GM12878 (cell line): ENCODE measurements around the gene MN1. TPM values are rescaled to one million over a fixed set of nuclear protein-coding genes. Genes with fewer than 3 reads are reported as not detected.

ENCODE experiments used
- ATAC-seq: fragments of 200-7000 bp; cut with Tn5 transposase; 3 replicates; pipeline ENCODE4 v1.9.1; 2020; ENCODE audit warnings: mild to moderate bottlenecking, moderate library complexity
- BruUV-seq: library from RNA; stranded (reverse); fragments of 400-500 nt; replicated peaks from 2 replicates; lab custom pipeline; 2021; lab: Mats Ljungman, UMichigan
- CTCF ChIA-PET: fragments of 300-600 bp; sonication (Branson Sonifier 250); formaldehyde crosslinking; extraction: SDS; loops from one replicate; lab custom pipeline; 2021; ENCODE audit warnings: inconsistent platforms; lab: Yijun Ruan, JAX
- POLR2A ChIA-PET: fragments of 350-600 bp; formaldehyde crosslinking; extraction: SDS; loops from one replicate; lab custom pipeline; 2021; ENCODE audit warnings: inconsistent platforms; lab: Charles Lee
- RAD21 ChIA-PET: fragments of 300-600 bp; sonication (Branson Sonifier 250); formaldehyde crosslinking; loops from one replicate; lab custom pipeline; 2023; ENCODE audit warnings: antibody characterized with exemption; ENCODE audit not compliant: unreplicated experiment; lab: Charles Lee
- SMC1A ChIA-PET: fragments of 300-600 bp; sonication (Branson Sonifier 250); formaldehyde crosslinking; loops from one replicate; lab custom pipeline; 2023; ENCODE audit not compliant: unreplicated experiment, uncharacterized antibody; lab: Charles Lee
- DNase-seq: peaks from one replicate; pipeline ENCODE4 v3.0.0-alpha.2; 2011; ENCODE audit warnings: low read depth, low spot score
- FAIRE-seq: peaks from 3 replicates; lab custom pipeline; 2011; peaks lifted over from hg19 to GRCh38; lab: Jason Lieb, UNC
- H2AFZ ChIP-seq: 2 replicates; pipeline ENCODE4 v1.6.0; 2011; ENCODE audit warnings: low read depth, low read length, control low read depth; ENCODE audit not compliant: control insufficient read depth
- H3K27ac ChIP-seq: 2 replicates; pipeline ENCODE4 v1.5.1; 2011; ENCODE audit warnings: control low read depth; ENCODE audit not compliant: control insufficient read depth, insufficient read depth
- H3K27me3 ChIP-seq, 2 experiments: replicated peaks in 1 of 2; 2 replicates each; pipeline versions ENCODE4 v1.6.0 to v1.6.1; 2011; ENCODE audit warnings: low read length in 1 of 2; ENCODE audit not compliant: control insufficient read depth in 2 of 2, insufficient read depth in 2 of 2
- H3K36me3 ChIP-seq, 2 experiments: 2 replicates each; pipeline ENCODE4 v1.5.1; 2011; ENCODE audit warnings: low read length in 1 of 2; ENCODE audit not compliant: control insufficient read depth in 2 of 2, insufficient read depth in 2 of 2
- H3K4me1 ChIP-seq: 2 replicates; pipeline ENCODE4 v1.6.1; 2011; ENCODE audit warnings: mild to moderate bottlenecking, low read length, moderate library complexity, mixed read lengths; ENCODE audit not compliant: control insufficient read depth, insufficient read depth
- H3K4me2 ChIP-seq: 2 replicates; pipeline ENCODE4 v1.6.0; 2011; ENCODE audit warnings: control low read depth; ENCODE audit not compliant: control insufficient read depth, insufficient read depth
- H3K4me3 ChIP-seq: fragments of 200-600 bp; sonication (generic); 2 replicates; pipeline ENCODE4 v1.5.1; 2016
- H3K79me2 ChIP-seq: 2 replicates; pipeline ENCODE4 v1.6.0; 2011; ENCODE audit warnings: low read length; ENCODE audit not compliant: control insufficient read depth, insufficient read depth
- H3K9ac ChIP-seq: 2 replicates; pipeline ENCODE4 v1.8.0; 2011; ENCODE audit warnings: low read length, control low read depth, mixed read lengths; ENCODE audit not compliant: control insufficient read depth, insufficient read depth
- H3K9me3 ChIP-seq: replicated peaks from 3 replicates; pipeline ENCODE4 v1.5.1; 2011; ENCODE audit warnings: mild to moderate bottlenecking, low read length; ENCODE audit not compliant: control insufficient read depth, insufficient read depth
- H4K20me1 ChIP-seq: 2 replicates; pipeline ENCODE4 v1.6.0; 2011; ENCODE audit not compliant: control insufficient read depth, insufficient read depth
- CBX3 ChIP-seq: fragments of 200-600 bp; sonication (generic); IDR thresholded peaks from 2 replicates; pipeline ENCODE4 v1.6.1; 2016; ENCODE audit warnings: low read depth, borderline replicate concordance
- EP300 ChIP-seq, 2 experiments: fragments of 150-350 bp in 1 of 2; IDR thresholded peaks; 2 replicates each; pipeline ENCODE4 v1.6.1; 2011 to 2012; ENCODE audit warnings: low read depth in 2 of 2, low read length in 2 of 2, borderline replicate concordance in 1 of 2, improper control_type of control experiment in 1 of 2, inconsistent platforms in 1 of 2; ENCODE audit not compliant: control insufficient read depth in 1 of 2
- FOXM1 ChIP-seq: IDR thresholded peaks from 2 replicates; pipeline ENCODE4 v1.6.1; 2012; ENCODE audit warnings: low read depth, mild to moderate bottlenecking, inconsistent platforms, low read length, moderate library complexity
- GABPA ChIP-seq: IDR thresholded peaks from 2 replicates; pipeline ENCODE4 v1.6.1; 2014; ENCODE audit warnings: antibody characterized with exemption, low read depth, mild to moderate bottlenecking, inconsistent platforms
- MYC ChIP-seq: IDR thresholded peaks from 2 replicates; pipeline ENCODE4 v1.6.1; 2011; ENCODE audit warnings: mild to moderate bottlenecking, low read length, moderate library complexity, inconsistent platforms; ENCODE audit not compliant: insufficient read depth, insufficient replicate concordance, insufficient read length, severe bottlenecking
- NR2F1 ChIP-seq: fragments of 450-650 bp; conservative IDR thresholded peaks from 2 replicates; pipeline ENCODE4 v1.6.1; 2017; ENCODE audit warnings: mild to moderate bottlenecking
- RBBP5 ChIP-seq: fragments of 200-600 bp; sonication (generic); conservative IDR thresholded peaks from 2 replicates; pipeline ENCODE4 v1.6.1; 2016
- WGBS: methylation state at CpG from one replicate; pipeline ENCODE4 v1.1.6; 2016; ENCODE audit warnings: low lambda C conversion rate; ENCODE audit not compliant: insufficient replicate concordance, insufficient coverage; ENCODE audit errors: missing lambda C conversion rate; 5-methylcytosine and 5-hydroxymethylcytosine counted together
- in situ Hi-C: fragments of 300-500 bp; cut with MboI; formaldehyde crosslinking; loops from 9 replicates; pipeline ENCODE4 v1.14.3; 2018; ENCODE audit warnings: mixed read lengths
- intact Hi-C: fragments of 100-400 bp; cut with micrococcal nuclease; formaldehyde crosslinking; loops from one replicate; pipeline ENCODE4 v1.14.2; 2022; ENCODE audit not compliant: unreplicated experiment
- polyA plus RNA-seq, 11 experiments: library from polyadenylated mRNA; depleted of rRNA in 4 of 11; unstranded in 6 of 11; stranded (reverse) in 5 of 11; fragments of >200 nt; fragmentation: Nextera tagmentation in 4 of 11; fragmentation: Illumina TruSeq in 1 of 11; extraction: Ambion mirVana in 4 of 11; extraction: Trizol in 1 of 11; gene quantifications; 1 replicate in 1 of 11; 2 replicates in 10 of 11; pipeline versions ENCODE4 v1.2.1 to v1.2.3, GENCODE V29; 2011 to 2016; ENCODE audit warnings: inconsistent platforms in 2 of 11, missing spikeins in 2 of 11, low read depth in 1 of 11
- total RNA-seq, 4 experiments: library from RNA; depleted of rRNA in 3 of 4; stranded (reverse); fragments of >200 nt in 3 of 4; fragmentation: Illumina TruSeq in 1 of 4; extraction: Trizol in 1 of 4; gene quantifications; 2 replicates each; pipeline versions ENCODE4 v1.2.1 to v1.2.3, GENCODE V29; 2013 to 2021
- TF ChIP-seq, protein P1 (sequence below): fragments of 450-650 bp; IDR thresholded peaks from 2 replicates; pipeline ENCODE4 v1.6.1; 2017; ENCODE audit warnings: mild to moderate bottlenecking, moderate library complexity
- TF ChIP-seq, protein P2 (sequence below): IDR thresholded peaks from 2 replicates; pipeline ENCODE4 v1.6.1; 2012; ENCODE audit warnings: low read depth, low read length, improper control_type of control experiment
- TF ChIP-seq, protein P3 (sequence below): fragments of 150-350 bp; IDR thresholded peaks from 2 replicates; pipeline ENCODE4 v1.6.1; 2016; ENCODE audit warnings: low read depth, low read length
- TF ChIP-seq, protein P4 (sequence below): IDR thresholded peaks from 2 replicates; pipeline ENCODE4 v1.6.1; 2011; ENCODE audit warnings: low read depth, low read length, improper control_type of control experiment, borderline replicate concordance

The MN1 gene
- total and polyA plus RNA-seq, 10 of the 15 experiments (the other 5 are each of a cell fraction or from before 2014, with no cell fraction given), result under 0.01 to 0.24 (median 0.03) TPM; not detected in 3

DNA sequence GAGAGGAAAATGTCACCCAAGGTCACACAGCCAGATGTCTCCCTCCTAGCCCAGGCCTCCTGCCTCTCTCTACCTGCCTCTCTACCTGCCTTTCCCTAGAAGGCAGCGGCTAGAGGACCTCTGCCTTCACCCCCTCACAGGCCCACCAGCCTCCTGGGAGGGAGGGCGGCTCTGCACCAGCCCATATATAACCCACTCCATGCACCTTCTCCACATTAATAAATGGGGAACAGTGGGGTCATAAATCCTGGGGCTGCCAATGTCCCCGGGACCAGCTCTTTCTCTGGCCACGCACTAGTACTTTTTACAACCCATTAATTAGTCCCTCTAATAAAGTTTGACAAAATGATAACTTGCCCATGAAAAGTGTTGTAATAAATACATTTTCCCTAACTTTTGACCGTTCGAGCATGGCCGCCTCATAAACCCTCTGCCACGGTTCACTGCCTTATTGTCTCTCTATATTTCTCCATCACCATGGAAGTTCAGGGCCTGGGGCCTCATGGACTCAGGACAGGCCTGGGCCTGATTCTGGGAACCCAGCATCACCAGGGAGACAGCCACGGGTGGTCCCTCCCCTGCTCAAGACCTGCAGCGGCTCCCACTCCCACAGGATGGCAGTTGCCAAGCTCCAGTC lies 102.1 kb downstream of the MN1 start (continued):
- TF ChIP-seq, protein P1, sequence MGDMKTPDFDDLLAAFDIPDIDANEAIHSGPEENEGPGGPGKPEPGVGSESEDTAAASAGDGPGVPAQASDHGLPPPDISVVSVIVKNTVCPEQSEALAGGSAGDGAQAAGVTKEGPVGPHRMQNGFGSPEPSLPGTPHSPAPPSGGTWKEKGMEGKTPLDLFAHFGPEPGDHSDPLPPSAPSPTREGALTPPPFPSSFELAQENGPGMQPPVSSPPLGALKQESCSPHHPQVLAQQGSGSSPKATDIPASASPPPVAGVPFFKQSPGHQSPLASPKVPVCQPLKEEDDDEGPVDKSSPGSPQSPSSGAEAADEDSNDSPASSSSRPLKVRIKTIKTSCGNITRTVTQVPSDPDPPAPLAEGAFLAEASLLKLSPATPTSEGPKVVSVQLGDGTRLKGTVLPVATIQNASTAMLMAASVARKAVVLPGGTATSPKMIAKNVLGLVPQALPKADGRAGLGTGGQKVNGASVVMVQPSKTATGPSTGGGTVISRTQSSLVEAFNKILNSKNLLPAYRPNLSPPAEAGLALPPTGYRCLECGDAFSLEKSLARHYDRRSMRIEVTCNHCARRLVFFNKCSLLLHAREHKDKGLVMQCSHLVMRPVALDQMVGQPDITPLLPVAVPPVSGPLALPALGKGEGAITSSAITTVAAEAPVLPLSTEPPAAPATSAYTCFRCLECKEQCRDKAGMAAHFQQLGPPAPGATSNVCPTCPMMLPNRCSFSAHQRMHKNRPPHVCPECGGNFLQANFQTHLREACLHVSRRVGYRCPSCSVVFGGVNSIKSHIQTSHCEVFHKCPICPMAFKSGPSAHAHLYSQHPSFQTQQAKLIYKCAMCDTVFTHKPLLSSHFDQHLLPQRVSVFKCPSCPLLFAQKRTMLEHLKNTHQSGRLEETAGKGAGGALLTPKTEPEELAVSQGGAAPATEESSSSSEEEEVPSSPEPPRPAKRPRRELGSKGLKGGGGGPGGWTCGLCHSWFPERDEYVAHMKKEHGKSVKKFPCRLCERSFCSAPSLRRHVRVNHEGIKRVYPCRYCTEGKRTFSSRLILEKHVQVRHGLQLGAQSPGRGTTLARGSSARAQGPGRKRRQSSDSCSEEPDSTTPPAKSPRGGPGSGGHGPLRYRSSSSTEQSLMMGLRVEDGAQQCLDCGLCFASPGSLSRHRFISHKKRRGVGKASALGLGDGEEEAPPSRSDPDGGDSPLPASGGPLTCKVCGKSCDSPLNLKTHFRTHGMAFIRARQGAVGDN, result no peak
- TF ChIP-seq, all 136 proteins: peak for 0

DNA sequence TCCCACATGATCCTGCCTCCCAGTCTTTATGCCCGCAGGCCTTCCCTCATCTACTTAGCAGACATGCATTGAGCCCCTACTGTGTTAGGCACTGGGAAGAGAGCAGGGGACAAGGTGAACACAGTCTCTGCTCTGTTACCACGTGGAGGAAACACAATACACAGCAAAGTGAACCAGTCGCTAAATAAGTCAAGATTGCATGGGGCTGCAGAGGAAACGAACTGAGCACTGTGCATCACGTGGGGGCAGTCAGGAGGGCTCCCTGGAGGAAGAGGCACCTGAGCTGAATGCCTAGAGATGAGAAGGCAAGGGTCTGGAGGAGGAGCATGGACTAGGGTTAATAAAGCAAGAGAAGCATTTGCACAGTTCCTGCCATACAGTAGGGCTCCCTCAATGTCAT lies 102.7 kb downstream of the MN1 start:
- 24% methylated on average over 5 of the region's 5 CpGs for WGBS
- ATAC-seq, result no peak
- intact Hi-C loops, result no loop called here
- FAIRE-seq, result no peak
- H3K36me3 ChIP-seq, result no peaks in the 10 kb centered on the region
- H3K4me3 ChIP-seq, result no peak overlapping the region
- RAD21 ChIA-PET, result no interaction called here
- H3K27me3 ChIP-seq, result no peaks in the 10 kb centered on the region
- CTCF ChIA-PET, result no interaction called here
- H3K4me2 ChIP-seq, result no peak overlapping the region
- no peaks in the 10 kb centered on the region; the same call in 2 of the 3 replicates for H3K9me3 ChIP-seq
- in situ Hi-C loops, result no loop called here
- H2AFZ ChIP-seq, result no peak overlapping the region
- no peak overlapping the region for H3K27ac ChIP-seq
- SMC1A ChIA-PET, result no interaction called here
- DNase-seq, result no peak
- no TSS peak for BruUV-seq
- H3K79me2 ChIP-seq, result no peaks in the 10 kb centered on the region
- POLR2A ChIA-PET, result no interaction called here
- no peak overlapping the region for H3K9ac ChIP-seq
- no peaks in the 10 kb centered on the region for H3K4me1 ChIP-seq
- H4K20me1 ChIP-seq, result no peaks in the 10 kb centered on the region
- TF ChIP-seq NR2F1 (no peak), FOXM1 (no peak), EP300 (IDR thresholded peaks at IDR 0.05; ENCODE audit: borderline replicate concordance in 1 of 2, control insufficient read depth in 1 of 2, low read depth in 2 of 2, low read length in 2 of 2) (no peak), MYC (no peak), CBX3 (no peak), GABPA (no peak), RBBP5 (no peak)
- TF ChIP-seq, protein P2, sequence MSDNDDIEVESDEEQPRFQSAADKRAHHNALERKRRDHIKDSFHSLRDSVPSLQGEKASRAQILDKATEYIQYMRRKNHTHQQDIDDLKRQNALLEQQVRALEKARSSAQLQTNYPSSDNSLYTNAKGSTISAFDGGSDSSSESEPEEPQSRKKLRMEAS, result no peak
- TF ChIP-seq, protein P3, sequence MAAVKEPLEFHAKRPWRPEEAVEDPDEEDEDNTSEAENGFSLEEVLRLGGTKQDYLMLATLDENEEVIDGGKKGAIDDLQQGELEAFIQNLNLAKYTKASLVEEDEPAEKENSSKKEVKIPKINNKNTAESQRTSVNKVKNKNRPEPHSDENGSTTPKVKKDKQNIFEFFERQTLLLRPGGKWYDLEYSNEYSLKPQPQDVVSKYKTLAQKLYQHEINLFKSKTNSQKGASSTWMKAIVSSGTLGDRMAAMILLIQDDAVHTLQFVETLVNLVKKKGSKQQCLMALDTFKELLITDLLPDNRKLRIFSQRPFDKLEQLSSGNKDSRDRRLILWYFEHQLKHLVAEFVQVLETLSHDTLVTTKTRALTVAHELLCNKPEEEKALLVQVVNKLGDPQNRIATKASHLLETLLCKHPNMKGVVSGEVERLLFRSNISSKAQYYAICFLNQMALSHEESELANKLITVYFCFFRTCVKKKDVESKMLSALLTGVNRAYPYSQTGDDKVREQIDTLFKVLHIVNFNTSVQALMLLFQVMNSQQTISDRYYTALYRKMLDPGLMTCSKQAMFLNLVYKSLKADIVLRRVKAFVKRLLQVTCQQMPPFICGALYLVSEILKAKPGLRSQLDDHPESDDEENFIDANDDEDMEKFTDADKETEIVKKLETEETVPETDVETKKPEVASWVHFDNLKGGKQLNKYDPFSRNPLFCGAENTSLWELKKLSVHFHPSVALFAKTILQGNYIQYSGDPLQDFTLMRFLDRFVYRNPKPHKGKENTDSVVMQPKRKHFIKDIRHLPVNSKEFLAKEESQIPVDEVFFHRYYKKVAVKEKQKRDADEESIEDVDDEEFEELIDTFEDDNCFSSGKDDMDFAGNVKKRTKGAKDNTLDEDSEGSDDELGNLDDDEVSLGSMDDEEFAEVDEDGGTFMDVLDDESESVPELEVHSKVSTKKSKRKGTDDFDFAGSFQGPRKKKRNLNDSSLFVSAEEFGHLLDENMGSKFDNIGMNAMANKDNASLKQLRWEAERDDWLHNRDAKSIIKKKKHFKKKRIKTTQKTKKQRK, result no peak
- TF ChIP-seq, protein P4, sequence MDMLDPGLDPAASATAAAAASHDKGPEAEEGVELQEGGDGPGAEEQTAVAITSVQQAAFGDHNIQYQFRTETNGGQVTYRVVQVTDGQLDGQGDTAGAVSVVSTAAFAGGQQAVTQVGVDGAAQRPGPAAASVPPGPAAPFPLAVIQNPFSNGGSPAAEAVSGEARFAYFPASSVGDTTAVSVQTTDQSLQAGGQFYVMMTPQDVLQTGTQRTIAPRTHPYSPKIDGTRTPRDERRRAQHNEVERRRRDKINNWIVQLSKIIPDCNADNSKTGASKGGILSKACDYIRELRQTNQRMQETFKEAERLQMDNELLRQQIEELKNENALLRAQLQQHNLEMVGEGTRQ, result no peak
